Fibroblast of lung (primary cell): ENCODE measurements around the gene OR7D2.

Experiments
- CTCF ChIP-seq, 2 donors: IDR thresholded peaks in 1 of 2; conservative IDR thresholded peaks in 1 of 2; 1 replicate in 1 of 2; 2 replicates in 1 of 2; pipeline ENCODE4 v1.5.1; 2011 to 2012; ENCODE audit warnings: low read length in 2 of 2, control low read depth in 1 of 2, inconsistent platforms in 1 of 2, low read depth in 1 of 2, mild to moderate bottlenecking in 1 of 2
- EZH2 ChIP-seq: IDR thresholded peaks from 2 replicates; pipeline ENCODE4 v1.5.1; 2012; ENCODE audit warnings: low read length, control low read depth, mild to moderate bottlenecking; ENCODE audit errors: missing control alignments

- TF ChIP-seq CTCF (conservative IDR thresholded peaks at IDR 0.05 in 1 of 2, IDR thresholded peaks at IDR 0.05 in 1 of 2; ENCODE audit: low read depth in 1 of 2, low read length in 2 of 2) (no peak), EZH2 (no peak)
These were observed 18.9 kb upstream of the OR7D2 start for GRCh38 chr19:9159891-9160290.
